Endothelial cell of umbilical vein (primary cell): ENCODE data around the gene EXOSC2. TPM values are rescaled to one million over a fixed set of nuclear protein-coding genes. Genes with fewer than 3 reads are reported as not detected.

Source experiments
- BruUV-seq: library from RNA; stranded (reverse); fragments of 400-500 nt; replicated peaks from 2 replicates; lab custom pipeline; 2021; lab: Mats Ljungman, UMichigan
- CTCF ChIA-PET: fragments of 300-600, 350-600 bp; sonication (Branson Sonifier 250); formaldehyde crosslinking; loops from one replicate; lab custom pipeline; 2021; ENCODE audit warnings: antibody characterized with exemption, inconsistent platforms; lab: Charles Lee
- POLR2A ChIA-PET: fragments of 300-600, 350-600 bp; sonication (Branson Sonifier 250); formaldehyde crosslinking; loops from one replicate; lab custom pipeline; 2021; ENCODE audit warnings: antibody characterized with exemption, inconsistent platforms; lab: Charles Lee
- DNase-seq: peaks from one replicate; pipeline ENCODE4 v3.0.0-alpha.2; 2011; ENCODE audit warnings: low read depth, low spot score
- FAIRE-seq: peaks from 2 replicates; lab custom pipeline; 2011; peaks lifted over from hg19 to GRCh38; lab: Jason Lieb, UNC
- H2AFZ ChIP-seq: 2 replicates; pipeline ENCODE4 v1.6.0; 2012; ENCODE audit warnings: low read depth, low read length, control low read depth, inconsistent platforms
- H3K27ac ChIP-seq: 2 replicates; pipeline ENCODE4 v1.5.1; 2011; ENCODE audit warnings: low read depth, mild to moderate bottlenecking, control low read depth, low read length, moderate library complexity; ENCODE audit not compliant: insufficient read depth
- H3K27me3 ChIP-seq, 2 experiments: 2 replicates each; pipeline versions ENCODE4 v1.6.0 to v1.6.1; 2011; ENCODE audit warnings: low read length in 2 of 2, mixed read lengths in 1 of 2; ENCODE audit not compliant: control insufficient read depth in 2 of 2, insufficient read depth in 2 of 2
- H3K36me3 ChIP-seq, 2 experiments: 2 replicates in 1 of 2; 3 replicates in 1 of 2; pipeline ENCODE4 v1.5.1; 2011; ENCODE audit warnings: low read length in 2 of 2, mild to moderate bottlenecking in 1 of 2, moderate library complexity in 1 of 2; ENCODE audit not compliant: control insufficient read depth in 2 of 2, insufficient read depth in 2 of 2; ENCODE audit errors: extremely low read depth in 1 of 2
- H3K4me1 ChIP-seq: 3 replicates; pipeline ENCODE4 v1.5.1; 2011; ENCODE audit warnings: mild to moderate bottlenecking, low read length; ENCODE audit not compliant: control insufficient read depth, insufficient read depth; ENCODE audit errors: extremely low read depth
- H3K4me2 ChIP-seq: 2 replicates; pipeline ENCODE4 v1.6.1; 2011; ENCODE audit warnings: low read length, control low read depth, mixed read lengths; ENCODE audit not compliant: insufficient read depth
- H3K4me3 ChIP-seq, 3 experiments: fragments of 200-600 bp in 1 of 3; sonication (generic), shearing (Covaris generic) in 1 of 3; replicated peaks in 1 of 3; 2 replicates each; pipeline ENCODE4 v1.5.1; 2011 to 2016; ENCODE audit warnings: control low read depth in 3 of 3, low read length in 3 of 3, mild to moderate bottlenecking in 2 of 3, inconsistent platforms in 1 of 3, low read depth in 1 of 3, moderate library complexity in 1 of 3; ENCODE audit not compliant: insufficient read depth in 1 of 3
- H3K79me2 ChIP-seq: 2 replicates; pipeline ENCODE4 v1.6.0; 2012; ENCODE audit warnings: low read length, inconsistent platforms; ENCODE audit not compliant: control insufficient read depth, insufficient read depth
- H3K9ac ChIP-seq: replicated peaks from 2 replicates; pipeline ENCODE3; 2011; ENCODE audit warnings: low read length, control low read depth; ENCODE audit not compliant: insufficient read depth; ENCODE audit errors: extremely low read depth
- H3K9me1 ChIP-seq: replicated peaks from 3 replicates; pipeline ENCODE4 v1.6.0; 2011; ENCODE audit warnings: mild to moderate bottlenecking, low read length; ENCODE audit not compliant: control insufficient read depth, insufficient read depth; ENCODE audit errors: extremely low read depth
- H3K9me3 ChIP-seq: replicated peaks from 2 replicates; pipeline ENCODE4 v1.5.1; 2012; ENCODE audit warnings: low read length, inconsistent platforms; ENCODE audit not compliant: control insufficient read depth, insufficient read depth
- H4K20me1 ChIP-seq: replicated peaks from 2 replicates; pipeline ENCODE3; 2011; ENCODE audit warnings: mild to moderate bottlenecking, low read length; ENCODE audit not compliant: control insufficient read depth, insufficient read depth; ENCODE audit errors: extremely low read depth
- EZH2 ChIP-seq: IDR thresholded peaks from 2 replicates; pipeline ENCODE4 v1.6.1; 2012; ENCODE audit warnings: borderline replicate concordance, low read depth, mild to moderate bottlenecking, moderate library complexity, low read length, inconsistent platforms; ENCODE audit not compliant: severe bottlenecking
- FOS ChIP-seq: IDR thresholded peaks from 2 replicates; pipeline ENCODE4 v1.6.1; 2011; ENCODE audit warnings: mild to moderate bottlenecking, low read length, moderate library complexity, borderline replicate concordance; ENCODE audit not compliant: insufficient read depth
- JUN ChIP-seq: IDR thresholded peaks from 2 replicates; pipeline ENCODE4 v1.6.1; 2011; ENCODE audit warnings: borderline replicate concordance, low read depth; ENCODE audit not compliant: insufficient read length, insufficient read depth
- MYC ChIP-seq: IDR thresholded peaks from one replicate; pipeline ENCODE4 v1.6.1; 2011; ENCODE audit warnings: mild to moderate bottlenecking, low read depth, low read length
- POLR2AphosphoS5 ChIP-seq: IDR thresholded peaks from 2 replicates; pipeline ENCODE4 v1.6.1; 2012; ENCODE audit warnings: low read depth, mild to moderate bottlenecking, control low read depth, low read length, moderate library complexity; ENCODE audit not compliant: insufficient read depth
- dilution Hi-C: fragments of 300-500 bp; cut with MboI; formaldehyde crosslinking; loops from one replicate; pipeline ENCODE4 v1.15.0; 2019; ENCODE audit warnings: low sequenced_read_pairs; ENCODE audit not compliant: extremely low pct_ligation_motif_present
- intact Hi-C: fragments of 100-400 bp; cut with micrococcal nuclease; formaldehyde crosslinking; loops from one replicate; pipeline ENCODE4 v1.10.0; 2022
- polyA plus RNA-seq, 4 experiments: library from polyadenylated mRNA; depleted of rRNA in 3 of 4; stranded (reverse) in 3 of 4; unstranded in 1 of 4; fragments of >200 nt; gene quantifications; 2 replicates each; pipeline versions ENCODE4 v1.2.1 to v1.2.3, GENCODE V29; 2011 to 2012; ENCODE audit warnings: missing spikeins in 1 of 4
- total RNA-seq: library from RNA; stranded (reverse); gene quantifications from 2 replicates; pipeline ENCODE4 v1.2.3, GENCODE V29; 2021
- TF ChIP-seq, protein P1 (sequence below), 2 donors: IDR thresholded peaks; 1 replicate in 1 of 2; 2 replicates in 1 of 2; pipeline ENCODE4 v1.5.1; 2011; ENCODE audit warnings: low read length in 2 of 2, mild to moderate bottlenecking in 2 of 2, moderate library complexity in 2 of 2, control low read depth in 1 of 2, inconsistent platforms in 1 of 2, low read depth in 1 of 2; ENCODE audit not compliant: insufficient read depth in 1 of 2; ENCODE audit errors: extremely low read depth in 1 of 2
- TF ChIP-seq, protein P2 (sequence below): IDR thresholded peaks from 2 replicates; pipeline ENCODE4 v1.6.1; 2011; ENCODE audit not compliant: insufficient read depth, insufficient read length

EXOSC2 gene
- total and polyA plus RNA-seq, 2 donors (not counting 3 experiments of a cell fraction or from before 2014, with no cell fraction given): 25.5 to 44.4 TPM

- no peaks in the 10 kb centered on the region for H3K9me3 ChIP-seq
- no peaks in the 10 kb centered on the region for H3K79me2 ChIP-seq
- ChIA-PET CTCF (no interaction called here), POLR2A (no interaction called here)
- no peaks in the 10 kb centered on the region for H3K4me1 ChIP-seq
- no peak overlapping the region for H2AFZ ChIP-seq
- dilution Hi-C loops: loop anchor here (25.0 kb wide), 1 partner anchor 175 kb away; no protein-coding TSS in a partner anchor
- no peaks in the 10 kb centered on the region for H4K20me1 ChIP-seq
- no peak for DNase-seq
- FAIRE-seq: no peak
- H3K4me2 ChIP-seq: no peak overlapping the region
- H3K9ac ChIP-seq: no peak overlapping the region
- no peak overlapping the region for H3K27ac ChIP-seq
- BruUV-seq: no TSS peak
- H3K27me3 ChIP-seq: peaks cover 3% of the 10 kb centered on the region in 2 experiments
- H3K9me1 ChIP-seq: no peaks in the 10 kb centered on the region
- no peak overlapping the region for H3K4me3 ChIP-seq
- intact Hi-C loops: no loop called here
- TF ChIP-seq, protein P1, sequence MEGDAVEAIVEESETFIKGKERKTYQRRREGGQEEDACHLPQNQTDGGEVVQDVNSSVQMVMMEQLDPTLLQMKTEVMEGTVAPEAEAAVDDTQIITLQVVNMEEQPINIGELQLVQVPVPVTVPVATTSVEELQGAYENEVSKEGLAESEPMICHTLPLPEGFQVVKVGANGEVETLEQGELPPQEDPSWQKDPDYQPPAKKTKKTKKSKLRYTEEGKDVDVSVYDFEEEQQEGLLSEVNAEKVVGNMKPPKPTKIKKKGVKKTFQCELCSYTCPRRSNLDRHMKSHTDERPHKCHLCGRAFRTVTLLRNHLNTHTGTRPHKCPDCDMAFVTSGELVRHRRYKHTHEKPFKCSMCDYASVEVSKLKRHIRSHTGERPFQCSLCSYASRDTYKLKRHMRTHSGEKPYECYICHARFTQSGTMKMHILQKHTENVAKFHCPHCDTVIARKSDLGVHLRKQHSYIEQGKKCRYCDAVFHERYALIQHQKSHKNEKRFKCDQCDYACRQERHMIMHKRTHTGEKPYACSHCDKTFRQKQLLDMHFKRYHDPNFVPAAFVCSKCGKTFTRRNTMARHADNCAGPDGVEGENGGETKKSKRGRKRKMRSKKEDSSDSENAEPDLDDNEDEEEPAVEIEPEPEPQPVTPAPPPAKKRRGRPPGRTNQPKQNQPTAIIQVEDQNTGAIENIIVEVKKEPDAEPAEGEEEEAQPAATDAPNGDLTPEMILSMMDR (IDR thresholded peaks at IDR 0.05; ENCODE audit: extremely low read depth in 1 of 2, insufficient read depth in 1 of 2, low read depth in 1 of 2, low read length in 2 of 2): no peak
- TF ChIP-seq FOS (no peak), POLR2AphosphoS5 (no peak), JUN (no peak), EZH2 (no peak), MYC (no peak)
- TF ChIP-seq, protein P2, sequence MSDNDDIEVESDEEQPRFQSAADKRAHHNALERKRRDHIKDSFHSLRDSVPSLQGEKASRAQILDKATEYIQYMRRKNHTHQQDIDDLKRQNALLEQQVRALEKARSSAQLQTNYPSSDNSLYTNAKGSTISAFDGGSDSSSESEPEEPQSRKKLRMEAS: no peak
- H3K36me3 ChIP-seq: no peaks in the 10 kb centered on the region
These were observed 6.0 kb upstream of the EXOSC2 start for GRCh38 chr9:130687615-130688014.
